Astrocyte (in vitro differentiated cells and primary cell): Measurements from ENCODE around the gene CTR9.

Experiments
- EZH2 ChIP-seq: IDR thresholded peaks from 2 replicates; pipeline ENCODE4 v1.6.1; 2012; ENCODE audit warnings: mild to moderate bottlenecking, low read length, inconsistent platforms; ENCODE audit not compliant: insufficient read depth
- TF ChIP-seq, protein P1 (sequence below): IDR thresholded peaks from 2 replicates; pipeline ENCODE4 v1.5.1; 2011; ENCODE audit warnings: low read depth, mild to moderate bottlenecking, inconsistent platforms, low read length, moderate library complexity; ENCODE audit not compliant: insufficient read depth

GRCh38 chr11:10716122-10716521 lies 34.9 kb upstream of the CTR9 start:
- no peak for TF ChIP-seq EZH2
- TF ChIP-seq, protein P1, sequence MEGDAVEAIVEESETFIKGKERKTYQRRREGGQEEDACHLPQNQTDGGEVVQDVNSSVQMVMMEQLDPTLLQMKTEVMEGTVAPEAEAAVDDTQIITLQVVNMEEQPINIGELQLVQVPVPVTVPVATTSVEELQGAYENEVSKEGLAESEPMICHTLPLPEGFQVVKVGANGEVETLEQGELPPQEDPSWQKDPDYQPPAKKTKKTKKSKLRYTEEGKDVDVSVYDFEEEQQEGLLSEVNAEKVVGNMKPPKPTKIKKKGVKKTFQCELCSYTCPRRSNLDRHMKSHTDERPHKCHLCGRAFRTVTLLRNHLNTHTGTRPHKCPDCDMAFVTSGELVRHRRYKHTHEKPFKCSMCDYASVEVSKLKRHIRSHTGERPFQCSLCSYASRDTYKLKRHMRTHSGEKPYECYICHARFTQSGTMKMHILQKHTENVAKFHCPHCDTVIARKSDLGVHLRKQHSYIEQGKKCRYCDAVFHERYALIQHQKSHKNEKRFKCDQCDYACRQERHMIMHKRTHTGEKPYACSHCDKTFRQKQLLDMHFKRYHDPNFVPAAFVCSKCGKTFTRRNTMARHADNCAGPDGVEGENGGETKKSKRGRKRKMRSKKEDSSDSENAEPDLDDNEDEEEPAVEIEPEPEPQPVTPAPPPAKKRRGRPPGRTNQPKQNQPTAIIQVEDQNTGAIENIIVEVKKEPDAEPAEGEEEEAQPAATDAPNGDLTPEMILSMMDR = no peak
